OCI-LY7 (cell line): ENCODE measurements around the gene MIS18A.

Source experiments
- EZH2phosphoT487 ChIP-seq: fragments of 200-600 bp; sonication (generic); IDR thresholded peaks from 2 replicates; pipeline ENCODE4 v1.6.1; 2018; ENCODE audit warnings: low read depth, borderline replicate concordance, mild to moderate bottlenecking, mixed run types, antibody characterized with exemption, low read length, moderate library complexity, mixed read lengths
- TF ChIP-seq, protein P1 (sequence below): fragments of 200-600 bp; sonication (generic); conservative IDR thresholded peaks from 2 replicates; pipeline ENCODE4 v1.5.1; 2014; ENCODE audit warnings: mild to moderate bottlenecking, antibody characterized with exemption, low read length, moderate library complexity, mixed read lengths

DNA sequence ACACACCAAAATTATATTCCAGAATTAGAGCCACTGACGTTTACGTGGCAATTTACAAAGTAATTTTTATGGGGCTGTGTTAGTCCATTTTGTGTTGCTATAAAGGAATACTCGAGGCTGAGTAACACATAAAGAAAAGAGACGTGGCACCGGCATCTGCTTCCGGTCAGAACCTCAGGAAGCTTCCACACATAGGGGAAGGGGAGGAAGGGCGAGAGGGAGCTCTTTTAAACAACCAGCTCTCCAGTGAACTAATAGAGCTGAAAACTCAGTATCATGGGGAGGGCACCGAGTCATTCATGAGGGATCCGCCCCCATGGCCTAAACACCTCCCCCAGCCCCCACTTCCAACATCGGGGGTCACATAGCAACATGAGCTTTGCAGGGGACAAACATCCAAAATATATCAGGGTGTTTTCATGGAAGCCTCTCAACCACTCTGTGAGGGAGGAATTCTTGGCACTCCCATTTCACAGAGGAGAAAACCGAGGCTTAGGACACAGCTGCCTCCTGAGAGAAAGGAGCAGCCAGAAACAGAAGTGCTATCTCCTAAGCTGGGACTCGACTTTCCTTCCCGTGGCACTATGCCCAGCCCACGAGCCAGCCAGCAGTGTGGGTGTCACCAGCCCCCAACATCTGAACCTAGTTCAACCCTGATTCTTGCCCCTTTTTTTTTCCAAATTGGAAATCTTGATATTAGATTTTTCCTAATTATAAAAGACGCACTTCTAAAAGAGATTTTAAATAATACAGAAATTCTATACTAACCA is 29.2 kb downstream of the MIS18A start:
- TF ChIP-seq, protein P1, sequence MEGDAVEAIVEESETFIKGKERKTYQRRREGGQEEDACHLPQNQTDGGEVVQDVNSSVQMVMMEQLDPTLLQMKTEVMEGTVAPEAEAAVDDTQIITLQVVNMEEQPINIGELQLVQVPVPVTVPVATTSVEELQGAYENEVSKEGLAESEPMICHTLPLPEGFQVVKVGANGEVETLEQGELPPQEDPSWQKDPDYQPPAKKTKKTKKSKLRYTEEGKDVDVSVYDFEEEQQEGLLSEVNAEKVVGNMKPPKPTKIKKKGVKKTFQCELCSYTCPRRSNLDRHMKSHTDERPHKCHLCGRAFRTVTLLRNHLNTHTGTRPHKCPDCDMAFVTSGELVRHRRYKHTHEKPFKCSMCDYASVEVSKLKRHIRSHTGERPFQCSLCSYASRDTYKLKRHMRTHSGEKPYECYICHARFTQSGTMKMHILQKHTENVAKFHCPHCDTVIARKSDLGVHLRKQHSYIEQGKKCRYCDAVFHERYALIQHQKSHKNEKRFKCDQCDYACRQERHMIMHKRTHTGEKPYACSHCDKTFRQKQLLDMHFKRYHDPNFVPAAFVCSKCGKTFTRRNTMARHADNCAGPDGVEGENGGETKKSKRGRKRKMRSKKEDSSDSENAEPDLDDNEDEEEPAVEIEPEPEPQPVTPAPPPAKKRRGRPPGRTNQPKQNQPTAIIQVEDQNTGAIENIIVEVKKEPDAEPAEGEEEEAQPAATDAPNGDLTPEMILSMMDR, result no peak
- no peak for TF ChIP-seq EZH2phosphoT487
